Activated naive CD4-positive, alpha-beta T cell treated with anti-CD3 and anti-CD28 coated beads, Interleukin-2, amount 50 U/mL, for 16 hours (primary cell): ENCODE measurements around the gene ATP23.

Source experiments
- DNase-seq: peaks from one replicate; pipeline ENCODE4 v3.0.0-alpha.2; 2020

Gene ATP23

GRCh38 chr12:57983858-57984505 is 42.6 kb downstream of the ATP23 start:
- DNase-seq: no peak

GRCh38 chr12:57984629-57985151 is 43.3 kb downstream of the ATP23 start:
- no peak for DNase-seq

- DNase-seq: no peak
Observed at GRCh38 chr12:57985685-57986084, 44.3 kb downstream of the ATP23 start.

- DNase-seq: no peak
Observed at GRCh38 chr12:57989838-57990237, 48.5 kb downstream of the ATP23 start.

GRCh38 chr12:57990241-57990883 is 49.0 kb downstream of the ATP23 start:
- no peak for DNase-seq

- DNase-seq: no peak
Observed at GRCh38 chr12:57992001-57992400, 50.6 kb downstream of the ATP23 start.

- DNase-seq: no peak
Observed at GRCh38 chr12:57993030-57993429, 51.7 kb downstream of the ATP23 start.

GRCh38 chr12:57993834-57994233 is 52.5 kb downstream of the ATP23 start:
- DNase-seq: no peak

GRCh38 chr12:57996520-57996919 is 55.2 kb downstream of the ATP23 start:
- DNase-seq: no peak

GRCh38 chr12:57998251-57998650 is 56.9 kb downstream of the ATP23 start:
- DNase-seq: no peak

- DNase-seq: no peak
Observed at GRCh38 chr12:58000499-58000898, 59.1 kb downstream of the ATP23 start.

GRCh38 chr12:58007875-58008274 is 66.5 kb downstream of the ATP23 start:
- DNase-seq: no peak

GRCh38 chr12:58008634-58009033 is 67.3 kb downstream of the ATP23 start:
- DNase-seq: no peak
